Fibroblast of mammary gland (primary cell): ENCODE results near the gene FBXO41.

ENCODE experiments used
- DNase-seq: peaks from one replicate; pipeline ENCODE4 v3.0.0-alpha.2; 2010; ENCODE audit warnings: low read depth
- H3K4me3 ChIP-seq: 2 replicates; pipeline ENCODE4 v1.5.1; 2011; ENCODE audit warnings: low read depth, mild to moderate bottlenecking, low read length, moderate library complexity; ENCODE audit not compliant: control insufficient read depth
- CTCF ChIP-seq: conservative IDR thresholded peaks from 2 replicates; pipeline ENCODE4 v1.5.1; 2011; ENCODE audit warnings: low read depth, low read length, inconsistent platforms; ENCODE audit not compliant: control insufficient read depth, insufficient read depth

The FBXO41 gene

DNA sequence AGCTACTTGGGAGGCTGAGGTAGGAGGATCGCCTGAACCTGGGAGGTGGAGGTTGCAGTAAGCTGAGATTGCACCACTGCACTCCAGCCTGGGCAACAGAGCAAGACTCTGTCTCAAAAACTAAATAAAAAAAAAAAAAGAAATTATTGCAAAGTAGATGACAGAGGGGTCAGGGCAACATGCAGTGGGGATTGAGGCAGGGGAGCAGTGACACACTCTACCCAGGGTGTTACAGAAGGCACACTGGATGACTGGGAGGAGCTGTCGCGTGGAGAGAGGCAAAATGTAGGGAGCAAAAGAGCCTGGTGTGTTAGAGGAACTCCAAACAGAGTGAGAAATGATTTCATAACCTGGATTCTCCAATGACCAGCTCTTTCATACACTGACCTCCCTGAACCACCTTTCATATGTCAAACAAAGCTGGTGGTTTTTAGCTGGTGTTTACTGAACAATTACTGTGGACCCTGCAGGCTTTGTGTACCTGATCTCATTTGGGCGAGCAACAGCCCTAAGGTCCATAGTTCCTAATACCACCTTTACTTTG lies 22.1 kb downstream of the FBXO41 start:
- TF ChIP-seq CTCF = no peak
- no peak for DNase-seq
- H3K4me3 ChIP-seq = no peak overlapping the region

- peak; percentile 53 for TF ChIP-seq CTCF
- H3K4me3 ChIP-seq = no peak overlapping the region
- DNase-seq = peak; percentile 49
These were observed 23.8 kb downstream of the FBXO41 start for GRCh38 chr2:73260338-73260984.

DNA sequence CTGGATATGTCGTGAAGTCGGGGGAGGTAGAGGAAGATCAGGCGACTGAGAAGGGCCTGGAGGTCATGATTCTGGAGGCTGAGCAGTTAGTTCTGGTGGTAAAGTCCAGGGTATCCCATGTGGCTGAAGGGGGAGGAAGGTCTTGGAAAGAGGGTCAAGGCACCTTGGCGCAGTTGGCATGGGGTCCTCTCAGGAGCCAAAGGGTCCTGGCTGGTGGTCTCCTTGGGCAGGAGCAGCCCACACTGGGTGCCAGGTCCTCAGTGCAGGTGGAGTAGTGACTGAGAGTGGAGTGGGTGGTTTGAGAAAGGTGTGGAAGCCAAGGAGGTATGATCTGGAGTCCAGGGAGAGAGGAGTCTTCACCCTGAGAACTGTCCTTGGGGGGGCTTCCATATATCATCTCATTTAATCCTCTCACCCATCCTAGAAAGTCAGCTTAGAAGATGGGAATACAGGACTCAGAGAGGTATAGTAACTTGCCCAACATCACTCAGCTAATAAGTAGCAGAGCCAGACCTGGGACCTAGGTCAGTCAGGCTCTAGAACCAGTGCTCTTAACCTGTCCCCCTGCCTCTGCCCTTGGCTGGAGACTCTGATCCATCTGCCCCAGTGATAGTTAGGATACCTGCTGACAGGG lies 24.5 kb downstream of the FBXO41 start:
- no peak for TF ChIP-seq CTCF
- H3K4me3 ChIP-seq = no peak overlapping the region
- DNase-seq = no peak

DNA sequence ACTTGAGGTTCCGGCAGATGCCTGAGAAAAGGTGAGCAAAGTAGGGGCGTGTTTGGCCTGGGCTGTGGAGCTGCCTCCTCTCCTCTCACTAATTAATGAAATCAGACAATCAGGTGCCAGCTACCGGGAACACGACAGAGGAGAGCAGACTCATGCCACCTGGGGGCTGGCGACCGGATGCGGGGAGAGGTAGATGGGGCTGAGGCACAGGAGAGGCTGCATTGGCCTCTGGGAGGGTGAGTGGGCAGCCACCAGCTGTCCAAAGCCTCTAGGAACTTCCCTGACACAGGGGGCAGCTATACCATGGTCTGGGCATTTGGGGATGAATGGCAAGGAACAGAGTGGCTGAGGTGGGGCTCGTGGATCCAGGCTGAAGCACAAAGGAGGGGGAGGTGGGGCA lies 25.0 kb downstream of the FBXO41 start:
- no peak overlapping the region for H3K4me3 ChIP-seq
- no peak for TF ChIP-seq CTCF
- DNase-seq = no peak

GRCh38 chr2:73258913-73259215 lies 25.4 kb downstream of the FBXO41 start:
- no peak overlapping the region for H3K4me3 ChIP-seq
- DNase-seq = no peak
- no peak for TF ChIP-seq CTCF

DNA sequence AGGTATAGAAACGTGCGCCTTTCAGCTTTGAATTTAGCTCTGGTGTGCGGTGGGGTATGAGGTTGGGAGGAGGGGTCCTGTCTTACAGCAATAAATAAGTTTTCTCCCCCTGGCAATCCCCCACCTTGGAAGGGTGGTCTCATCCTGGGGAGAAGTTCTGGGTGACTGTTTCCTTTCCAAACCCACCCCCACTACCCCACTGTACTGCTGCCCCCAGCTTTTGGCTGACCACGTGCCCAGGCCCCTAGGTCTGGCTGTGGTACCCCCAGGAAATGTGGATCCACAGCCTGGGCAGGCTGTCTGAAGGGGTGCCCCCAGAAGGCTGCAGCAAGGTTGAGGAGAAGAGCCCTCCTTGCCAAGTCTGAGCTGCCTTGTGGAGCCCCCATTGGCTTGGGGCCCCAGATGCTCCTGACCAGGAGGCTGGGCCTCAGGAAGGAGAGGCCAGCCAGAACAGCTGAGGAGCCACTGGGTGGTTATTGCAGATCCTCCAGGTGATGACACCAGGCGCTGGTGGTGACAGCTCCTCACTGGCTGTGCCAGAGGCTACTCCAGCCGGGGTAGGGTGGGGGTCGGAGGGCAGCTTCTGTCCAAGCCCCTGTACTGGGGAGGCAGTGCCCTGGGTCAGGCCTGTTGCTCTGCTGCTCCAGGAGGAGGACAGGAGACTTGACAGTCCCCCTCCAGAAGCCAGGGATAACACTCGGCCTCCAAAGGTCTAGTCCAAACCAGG lies 25.9 kb downstream of the FBXO41 start:
- TF ChIP-seq CTCF = no peak
- H3K4me3 ChIP-seq = no peak overlapping the region
- DNase-seq = no peak
